ENCODE data around the gene ARPC4. TPM values are rescaled to one million over a fixed set of nuclear protein-coding genes. Genes with fewer than 3 reads are reported as not detected.
A peak's percentile ranks its signal among the peaks of the same experiment; 100 is the strongest.

The ARPC4 gene
- total RNA-seq, 1 experiment from 2014 or later: 143 TPM

DNA sequence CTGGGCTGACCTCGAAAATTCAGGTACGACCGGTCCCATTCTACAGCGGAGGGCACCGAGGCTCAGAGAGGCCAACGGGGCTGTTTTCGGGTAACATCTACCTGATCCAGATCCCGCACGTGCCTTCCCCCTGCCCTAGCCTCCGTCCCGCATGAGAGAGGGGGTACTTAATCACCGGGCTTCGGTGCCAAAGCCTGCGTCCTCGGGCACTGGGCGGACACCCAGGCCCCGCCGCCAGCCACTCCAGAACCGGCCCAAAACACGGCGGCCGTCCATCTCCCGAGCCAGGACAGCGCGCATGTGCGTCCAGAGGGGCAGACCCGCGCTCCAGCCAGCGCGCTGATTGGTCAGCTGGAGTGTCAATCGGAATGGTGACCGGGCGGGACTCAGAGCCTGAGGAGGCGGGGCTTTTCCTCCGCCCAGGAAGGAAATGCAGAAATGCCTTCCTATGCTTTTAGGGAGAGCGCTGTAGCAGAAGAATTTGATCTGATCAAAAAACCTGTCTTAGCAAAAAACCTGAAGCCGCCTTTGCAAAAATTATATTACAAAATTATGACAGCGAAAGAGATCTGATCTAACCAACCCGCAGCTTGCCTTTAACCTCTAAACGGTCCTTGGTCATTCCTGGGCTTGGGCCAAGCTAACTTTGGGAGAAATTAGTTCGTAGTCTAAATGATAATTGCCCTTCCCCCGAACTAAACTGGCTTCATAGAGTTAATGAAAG lies 51.0 kb downstream of the ARPC4 start, which contains the start of gene RPUSD3 (continued):
- TF ChIP-seq, protein P1, sequence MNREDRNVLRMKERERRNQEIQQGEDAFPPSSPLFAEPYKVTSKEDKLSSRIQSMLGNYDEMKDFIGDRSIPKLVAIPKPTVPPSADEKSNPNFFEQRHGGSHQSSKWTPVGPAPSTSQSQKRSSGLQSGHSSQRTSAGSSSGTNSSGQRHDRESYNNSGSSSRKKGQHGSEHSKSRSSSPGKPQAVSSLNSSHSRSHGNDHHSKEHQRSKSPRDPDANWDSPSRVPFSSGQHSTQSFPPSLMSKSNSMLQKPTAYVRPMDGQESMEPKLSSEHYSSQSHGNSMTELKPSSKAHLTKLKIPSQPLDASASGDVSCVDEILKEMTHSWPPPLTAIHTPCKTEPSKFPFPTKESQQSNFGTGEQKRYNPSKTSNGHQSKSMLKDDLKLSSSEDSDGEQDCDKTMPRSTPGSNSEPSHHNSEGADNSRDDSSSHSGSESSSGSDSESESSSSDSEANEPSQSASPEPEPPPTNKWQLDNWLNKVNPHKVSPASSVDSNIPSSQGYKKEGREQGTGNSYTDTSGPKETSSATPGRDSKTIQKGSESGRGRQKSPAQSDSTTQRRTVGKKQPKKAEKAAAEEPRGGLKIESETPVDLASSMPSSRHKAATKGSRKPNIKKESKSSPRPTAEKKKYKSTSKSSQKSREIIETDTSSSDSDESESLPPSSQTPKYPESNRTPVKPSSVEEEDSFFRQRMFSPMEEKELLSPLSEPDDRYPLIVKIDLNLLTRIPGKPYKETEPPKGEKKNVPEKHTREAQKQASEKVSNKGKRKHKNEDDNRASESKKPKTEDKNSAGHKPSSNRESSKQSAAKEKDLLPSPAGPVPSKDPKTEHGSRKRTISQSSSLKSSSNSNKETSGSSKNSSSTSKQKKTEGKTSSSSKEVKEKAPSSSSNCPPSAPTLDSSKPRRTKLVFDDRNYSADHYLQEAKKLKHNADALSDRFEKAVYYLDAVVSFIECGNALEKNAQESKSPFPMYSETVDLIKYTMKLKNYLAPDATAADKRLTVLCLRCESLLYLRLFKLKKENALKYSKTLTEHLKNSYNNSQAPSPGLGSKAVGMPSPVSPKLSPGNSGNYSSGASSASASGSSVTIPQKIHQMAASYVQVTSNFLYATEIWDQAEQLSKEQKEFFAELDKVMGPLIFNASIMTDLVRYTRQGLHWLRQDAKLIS (CRISPR knock-in tag; IDR thresholded peaks at IDR 0.05; ENCODE audit: borderline replicate concordance): no peak
- TF ChIP-seq, protein P2, sequence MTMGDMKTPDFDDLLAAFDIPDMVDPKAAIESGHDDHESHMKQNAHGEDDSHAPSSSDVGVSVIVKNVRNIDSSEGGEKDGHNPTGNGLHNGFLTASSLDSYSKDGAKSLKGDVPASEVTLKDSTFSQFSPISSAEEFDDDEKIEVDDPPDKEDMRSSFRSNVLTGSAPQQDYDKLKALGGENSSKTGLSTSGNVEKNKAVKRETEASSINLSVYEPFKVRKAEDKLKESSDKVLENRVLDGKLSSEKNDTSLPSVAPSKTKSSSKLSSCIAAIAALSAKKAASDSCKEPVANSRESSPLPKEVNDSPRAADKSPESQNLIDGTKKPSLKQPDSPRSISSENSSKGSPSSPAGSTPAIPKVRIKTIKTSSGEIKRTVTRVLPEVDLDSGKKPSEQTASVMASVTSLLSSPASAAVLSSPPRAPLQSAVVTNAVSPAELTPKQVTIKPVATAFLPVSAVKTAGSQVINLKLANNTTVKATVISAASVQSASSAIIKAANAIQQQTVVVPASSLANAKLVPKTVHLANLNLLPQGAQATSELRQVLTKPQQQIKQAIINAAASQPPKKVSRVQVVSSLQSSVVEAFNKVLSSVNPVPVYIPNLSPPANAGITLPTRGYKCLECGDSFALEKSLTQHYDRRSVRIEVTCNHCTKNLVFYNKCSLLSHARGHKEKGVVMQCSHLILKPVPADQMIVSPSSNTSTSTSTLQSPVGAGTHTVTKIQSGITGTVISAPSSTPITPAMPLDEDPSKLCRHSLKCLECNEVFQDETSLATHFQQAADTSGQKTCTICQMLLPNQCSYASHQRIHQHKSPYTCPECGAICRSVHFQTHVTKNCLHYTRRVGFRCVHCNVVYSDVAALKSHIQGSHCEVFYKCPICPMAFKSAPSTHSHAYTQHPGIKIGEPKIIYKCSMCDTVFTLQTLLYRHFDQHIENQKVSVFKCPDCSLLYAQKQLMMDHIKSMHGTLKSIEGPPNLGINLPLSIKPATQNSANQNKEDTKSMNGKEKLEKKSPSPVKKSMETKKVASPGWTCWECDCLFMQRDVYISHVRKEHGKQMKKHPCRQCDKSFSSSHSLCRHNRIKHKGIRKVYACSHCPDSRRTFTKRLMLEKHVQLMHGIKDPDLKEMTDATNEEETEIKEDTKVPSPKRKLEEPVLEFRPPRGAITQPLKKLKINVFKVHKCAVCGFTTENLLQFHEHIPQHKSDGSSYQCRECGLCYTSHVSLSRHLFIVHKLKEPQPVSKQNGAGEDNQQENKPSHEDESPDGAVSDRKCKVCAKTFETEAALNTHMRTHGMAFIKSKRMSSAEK (CRISPR knock-in tag; IDR thresholded peaks at IDR 0.05; ENCODE audit: borderline replicate concordance): no peak
- TF ChIP-seq ZNF416 (CRISPR knock-in tag; IDR thresholded peaks at IDR 0.05) (no peak), JAZF1 (CRISPR knock-in tag; IDR thresholded peaks at IDR 0.05) (no peak), ZNF232 (CRISPR knock-in tag; IDR thresholded peaks at IDR 0.05) (no peak), SP1 (CRISPR knock-in tag; conservative IDR thresholded peaks at IDR 0.05) (peak; percentile 87), NFYB (CRISPR knock-in tag; conservative IDR thresholded peaks at IDR 0.05; ENCODE audit: low read depth) (peak; percentile 93), ATF1 (CRISPR knock-in tag; IDR thresholded peaks at IDR 0.05) (no peak), TP53 (CRISPR knock-in tag; IDR thresholded peaks at IDR 0.05) (no peak), MXD4 (CRISPR knock-in tag; IDR thresholded peaks at IDR 0.05; ENCODE audit: borderline replicate concordance) (no peak), PRRX2 (CRISPR knock-in tag; IDR thresholded peaks at IDR 0.05) (no peak), CBFB (CRISPR knock-in tag; IDR thresholded peaks at IDR 0.05; ENCODE audit: low read depth) (no peak), ZNF423 (CRISPR knock-in tag; IDR thresholded peaks at IDR 0.05) (no peak), NR2C2 (CRISPR knock-in tag; IDR thresholded peaks at IDR 0.05) (no peak)
- TF ChIP-seq, protein P3, sequence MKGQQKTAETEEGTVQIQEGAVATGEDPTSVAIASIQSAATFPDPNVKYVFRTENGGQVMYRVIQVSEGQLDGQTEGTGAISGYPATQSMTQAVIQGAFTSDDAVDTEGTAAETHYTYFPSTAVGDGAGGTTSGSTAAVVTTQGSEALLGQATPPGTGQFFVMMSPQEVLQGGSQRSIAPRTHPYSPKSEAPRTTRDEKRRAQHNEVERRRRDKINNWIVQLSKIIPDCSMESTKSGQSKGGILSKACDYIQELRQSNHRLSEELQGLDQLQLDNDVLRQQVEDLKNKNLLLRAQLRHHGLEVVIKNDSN (CRISPR knock-in tag; IDR thresholded peaks at IDR 0.05): peak; percentile 51; the same call in 1 of the 2 replicates
- TF ChIP-seq, protein P4, sequence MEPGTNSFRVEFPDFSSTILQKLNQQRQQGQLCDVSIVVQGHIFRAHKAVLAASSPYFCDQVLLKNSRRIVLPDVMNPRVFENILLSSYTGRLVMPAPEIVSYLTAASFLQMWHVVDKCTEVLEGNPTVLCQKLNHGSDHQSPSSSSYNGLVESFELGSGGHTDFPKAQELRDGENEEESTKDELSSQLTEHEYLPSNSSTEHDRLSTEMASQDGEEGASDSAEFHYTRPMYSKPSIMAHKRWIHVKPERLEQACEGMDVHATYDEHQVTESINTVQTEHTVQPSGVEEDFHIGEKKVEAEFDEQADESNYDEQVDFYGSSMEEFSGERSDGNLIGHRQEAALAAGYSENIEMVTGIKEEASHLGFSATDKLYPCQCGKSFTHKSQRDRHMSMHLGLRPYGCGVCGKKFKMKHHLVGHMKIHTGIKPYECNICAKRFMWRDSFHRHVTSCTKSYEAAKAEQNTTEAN (CRISPR knock-in tag; IDR thresholded peaks at IDR 0.05): no peak
- TF ChIP-seq, protein P5, sequence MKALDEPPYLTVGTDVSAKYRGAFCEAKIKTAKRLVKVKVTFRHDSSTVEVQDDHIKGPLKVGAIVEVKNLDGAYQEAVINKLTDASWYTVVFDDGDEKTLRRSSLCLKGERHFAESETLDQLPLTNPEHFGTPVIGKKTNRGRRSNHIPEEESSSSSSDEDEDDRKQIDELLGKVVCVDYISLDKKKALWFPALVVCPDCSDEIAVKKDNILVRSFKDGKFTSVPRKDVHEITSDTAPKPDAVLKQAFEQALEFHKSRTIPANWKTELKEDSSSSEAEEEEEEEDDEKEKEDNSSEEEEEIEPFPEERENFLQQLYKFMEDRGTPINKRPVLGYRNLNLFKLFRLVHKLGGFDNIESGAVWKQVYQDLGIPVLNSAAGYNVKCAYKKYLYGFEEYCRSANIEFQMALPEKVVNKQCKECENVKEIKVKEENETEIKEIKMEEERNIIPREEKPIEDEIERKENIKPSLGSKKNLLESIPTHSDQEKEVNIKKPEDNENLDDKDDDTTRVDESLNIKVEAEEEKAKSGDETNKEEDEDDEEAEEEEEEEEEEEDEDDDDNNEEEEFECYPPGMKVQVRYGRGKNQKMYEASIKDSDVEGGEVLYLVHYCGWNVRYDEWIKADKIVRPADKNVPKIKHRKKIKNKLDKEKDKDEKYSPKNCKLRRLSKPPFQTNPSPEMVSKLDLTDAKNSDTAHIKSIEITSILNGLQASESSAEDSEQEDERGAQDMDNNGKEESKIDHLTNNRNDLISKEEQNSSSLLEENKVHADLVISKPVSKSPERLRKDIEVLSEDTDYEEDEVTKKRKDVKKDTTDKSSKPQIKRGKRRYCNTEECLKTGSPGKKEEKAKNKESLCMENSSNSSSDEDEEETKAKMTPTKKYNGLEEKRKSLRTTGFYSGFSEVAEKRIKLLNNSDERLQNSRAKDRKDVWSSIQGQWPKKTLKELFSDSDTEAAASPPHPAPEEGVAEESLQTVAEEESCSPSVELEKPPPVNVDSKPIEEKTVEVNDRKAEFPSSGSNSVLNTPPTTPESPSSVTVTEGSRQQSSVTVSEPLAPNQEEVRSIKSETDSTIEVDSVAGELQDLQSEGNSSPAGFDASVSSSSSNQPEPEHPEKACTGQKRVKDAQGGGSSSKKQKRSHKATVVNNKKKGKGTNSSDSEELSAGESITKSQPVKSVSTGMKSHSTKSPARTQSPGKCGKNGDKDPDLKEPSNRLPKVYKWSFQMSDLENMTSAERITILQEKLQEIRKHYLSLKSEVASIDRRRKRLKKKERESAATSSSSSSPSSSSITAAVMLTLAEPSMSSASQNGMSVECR (CRISPR knock-in tag; IDR thresholded peaks at IDR 0.05; ENCODE audit: borderline replicate concordance): no peak
- TF ChIP-seq, protein P6, sequence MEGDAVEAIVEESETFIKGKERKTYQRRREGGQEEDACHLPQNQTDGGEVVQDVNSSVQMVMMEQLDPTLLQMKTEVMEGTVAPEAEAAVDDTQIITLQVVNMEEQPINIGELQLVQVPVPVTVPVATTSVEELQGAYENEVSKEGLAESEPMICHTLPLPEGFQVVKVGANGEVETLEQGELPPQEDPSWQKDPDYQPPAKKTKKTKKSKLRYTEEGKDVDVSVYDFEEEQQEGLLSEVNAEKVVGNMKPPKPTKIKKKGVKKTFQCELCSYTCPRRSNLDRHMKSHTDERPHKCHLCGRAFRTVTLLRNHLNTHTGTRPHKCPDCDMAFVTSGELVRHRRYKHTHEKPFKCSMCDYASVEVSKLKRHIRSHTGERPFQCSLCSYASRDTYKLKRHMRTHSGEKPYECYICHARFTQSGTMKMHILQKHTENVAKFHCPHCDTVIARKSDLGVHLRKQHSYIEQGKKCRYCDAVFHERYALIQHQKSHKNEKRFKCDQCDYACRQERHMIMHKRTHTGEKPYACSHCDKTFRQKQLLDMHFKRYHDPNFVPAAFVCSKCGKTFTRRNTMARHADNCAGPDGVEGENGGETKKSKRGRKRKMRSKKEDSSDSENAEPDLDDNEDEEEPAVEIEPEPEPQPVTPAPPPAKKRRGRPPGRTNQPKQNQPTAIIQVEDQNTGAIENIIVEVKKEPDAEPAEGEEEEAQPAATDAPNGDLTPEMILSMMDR (IDR thresholded peaks at IDR 0.05): no peak
- TF ChIP-seq, protein P7, sequence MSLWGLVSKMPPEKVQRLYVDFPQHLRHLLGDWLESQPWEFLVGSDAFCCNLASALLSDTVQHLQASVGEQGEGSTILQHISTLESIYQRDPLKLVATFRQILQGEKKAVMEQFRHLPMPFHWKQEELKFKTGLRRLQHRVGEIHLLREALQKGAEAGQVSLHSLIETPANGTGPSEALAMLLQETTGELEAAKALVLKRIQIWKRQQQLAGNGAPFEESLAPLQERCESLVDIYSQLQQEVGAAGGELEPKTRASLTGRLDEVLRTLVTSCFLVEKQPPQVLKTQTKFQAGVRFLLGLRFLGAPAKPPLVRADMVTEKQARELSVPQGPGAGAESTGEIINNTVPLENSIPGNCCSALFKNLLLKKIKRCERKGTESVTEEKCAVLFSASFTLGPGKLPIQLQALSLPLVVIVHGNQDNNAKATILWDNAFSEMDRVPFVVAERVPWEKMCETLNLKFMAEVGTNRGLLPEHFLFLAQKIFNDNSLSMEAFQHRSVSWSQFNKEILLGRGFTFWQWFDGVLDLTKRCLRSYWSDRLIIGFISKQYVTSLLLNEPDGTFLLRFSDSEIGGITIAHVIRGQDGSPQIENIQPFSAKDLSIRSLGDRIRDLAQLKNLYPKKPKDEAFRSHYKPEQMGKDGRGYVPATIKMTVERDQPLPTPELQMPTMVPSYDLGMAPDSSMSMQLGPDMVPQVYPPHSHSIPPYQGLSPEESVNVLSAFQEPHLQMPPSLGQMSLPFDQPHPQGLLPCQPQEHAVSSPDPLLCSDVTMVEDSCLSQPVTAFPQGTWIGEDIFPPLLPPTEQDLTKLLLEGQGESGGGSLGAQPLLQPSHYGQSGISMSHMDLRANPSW (CRISPR knock-in tag; conservative IDR thresholded peaks at IDR 0.05; ENCODE audit: low read depth): no peak

All from WTC11 (cell line).